Neutrophil (primary cell): Measurements from ENCODE around the gene INCENP.
"Not testable (repeated sequence)": the region's sequence is repeated elsewhere in the genome, so short reads cannot be mapped to it uniquely, and the experiment has no call there.

ENCODE experiments used
- H3K27ac ChIP-seq: fragments of 200-600 bp; sonication (generic); 2 replicates; pipeline ENCODE4 v1.5.1; 2016; ENCODE audit warnings: mild to moderate bottlenecking, moderate library complexity
- H3K27me3 ChIP-seq: fragments of 200-600 bp; sonication (generic); 2 replicates; pipeline ENCODE4 v1.6.0; 2016; ENCODE audit warnings: mild to moderate bottlenecking
- H3K36me3 ChIP-seq: fragments of 200-600 bp; sonication (generic); 2 replicates; pipeline ENCODE4 v1.5.1; 2017
- H3K4me1 ChIP-seq, 2 experiments: fragments of 200-600 bp in 1 of 2; sonication (generic) in 1 of 2; 1 replicate in 1 of 2; 2 replicates in 1 of 2; pipeline versions ENCODE4 v1.5.1 to v1.6.1; 2013 to 2016; ENCODE audit warnings: low read depth in 1 of 2, low read length in 1 of 2, mild to moderate bottlenecking in 1 of 2, moderate library complexity in 1 of 2; ENCODE audit not compliant: control insufficient read depth in 1 of 2, insufficient read depth in 1 of 2
- H3K4me3 ChIP-seq, 2 experiments: fragments of 200-600 bp in 1 of 2; sonication (generic) in 1 of 2; 1 replicate in 1 of 2; 2 replicates in 1 of 2; pipeline ENCODE4 v1.5.1; 2013 to 2016; ENCODE audit warnings: low read depth in 1 of 2, low read length in 1 of 2, mild to moderate bottlenecking in 1 of 2, moderate library complexity in 1 of 2
- H3K9me3 ChIP-seq: fragments of 200-600 bp; sonication (generic); 2 replicates; pipeline ENCODE4 v1.5.1; 2016
- CTCF ChIP-seq: fragments of 200-600 bp; sonication (generic); IDR thresholded peaks from 2 replicates; pipeline ENCODE4 v1.5.1; 2016; ENCODE audit warnings: antibody characterized with exemption

INCENP gene

GRCh38 chr11:62123669-62124185 is at the start of gene INCENP:
TSS of gene INCENP (plus strand) at chr11:62124011. CDS start at chr11:62128162, 4,151 bp downstream.
- peaks cover 22 to 27% of the 10 kb centered on the region in 2 experiments for H3K4me1 ChIP-seq
- TF ChIP-seq CTCF = peak; percentile 47
- peak within 1 kb of the TSS; percentile 98 to 100 for H3K4me3 ChIP-seq
- H3K36me3 ChIP-seq = peaks cover 8% of the 10 kb centered on the region
- no peaks in the 10 kb centered on the region for H3K27me3 ChIP-seq
- H3K27ac ChIP-seq = peak within 1 kb of the TSS; percentile 58
- H3K9me3 ChIP-seq = no peaks in the 10 kb centered on the region

DNA sequence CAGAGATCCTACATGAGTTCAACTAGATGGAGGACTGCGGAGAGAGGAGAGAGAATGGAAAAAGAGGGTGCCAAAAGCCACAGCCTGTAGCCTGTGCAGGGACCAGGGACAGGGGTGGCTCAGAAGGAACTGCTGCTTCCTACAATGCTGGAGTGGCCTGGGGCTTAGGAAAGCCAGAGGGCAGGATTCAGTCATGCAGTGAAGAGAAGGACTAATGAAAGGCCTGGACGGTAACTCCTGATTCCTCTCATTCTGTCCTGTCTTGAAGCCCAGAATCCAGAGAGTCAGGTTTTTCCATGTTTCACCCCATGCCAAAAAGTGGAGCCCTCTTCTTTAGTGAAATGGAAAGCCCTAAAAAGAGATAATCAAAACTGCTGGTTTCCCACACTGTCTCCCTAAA is 48.4 kb upstream of the INCENP start:
- H3K27ac ChIP-seq = peak overlapping the region; percentile 25
- no peaks in the 10 kb centered on the region for H3K27me3 ChIP-seq
- no peaks in the 10 kb centered on the region for H3K9me3 ChIP-seq
- H3K36me3 ChIP-seq = no peaks in the 10 kb centered on the region
- TF ChIP-seq CTCF = no peak
- H3K4me3 ChIP-seq = no peak overlapping the region
- H3K4me1 ChIP-seq = no peaks in the 10 kb centered on the region

GRCh38 chr11:62077132-62077531 is 46.7 kb upstream of the INCENP start:
- Histone ChIP-seq H3K27ac (no peak overlapping the region), H3K9me3 (no peaks in the 10 kb centered on the region), H3K36me3 (no peaks in the 10 kb centered on the region), H3K4me3 (no peak overlapping the region), H3K27me3 (no peaks in the 10 kb centered on the region), H3K4me1 (peaks cover 11 to 12% of the 10 kb centered on the region in 2 experiments)
- TF ChIP-seq CTCF = no peak

DNA sequence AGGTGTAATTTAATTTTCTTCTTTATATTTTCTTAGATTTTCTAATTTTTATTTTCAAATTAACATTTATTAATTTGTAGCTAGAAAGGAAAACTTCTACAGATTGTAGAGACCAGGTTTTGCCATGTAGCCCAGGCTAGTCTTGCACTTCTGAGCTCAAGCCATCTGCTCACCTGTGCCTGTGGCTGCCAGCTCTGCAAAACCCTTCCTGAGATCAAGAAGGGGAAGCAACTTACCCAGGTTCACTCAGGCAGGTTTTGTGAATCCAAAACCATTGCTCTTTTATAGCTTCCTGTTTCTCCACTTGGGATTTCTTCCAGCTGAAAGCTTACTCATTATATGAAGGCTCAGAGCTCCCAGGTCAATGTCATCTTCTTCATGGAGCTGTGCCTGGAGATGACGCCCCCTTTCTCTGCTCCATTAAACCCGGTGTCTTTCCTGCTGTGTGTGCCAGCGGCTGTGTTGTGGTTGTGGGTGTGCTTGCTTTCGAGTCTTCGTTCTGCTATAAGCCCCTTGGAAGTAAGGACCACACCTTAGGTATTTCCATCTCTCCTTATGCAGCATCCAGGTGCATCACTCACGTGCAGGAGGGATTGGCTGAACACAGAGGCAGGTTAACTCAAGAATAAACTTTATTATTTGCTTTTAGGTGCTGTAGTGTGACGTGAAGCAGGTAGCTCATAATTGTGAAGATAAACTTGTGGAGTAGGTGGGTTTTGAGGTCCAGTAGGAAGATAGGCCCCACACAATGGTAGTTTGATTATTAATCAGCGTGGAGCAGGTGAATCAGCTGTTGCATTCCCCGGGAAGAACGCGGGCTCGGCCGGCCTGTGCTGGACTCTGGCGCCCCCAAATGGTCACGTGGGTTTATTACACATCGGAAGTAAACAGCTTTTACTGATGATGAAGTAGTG is 42.2 kb upstream of the INCENP start:
- Histone ChIP-seq H3K27me3 (no peaks in the 10 kb centered on the region), H3K9me3 (no peaks in the 10 kb centered on the region), H3K4me3 (peak overlapping the region; percentile 31 to 43), H3K4me1 (peaks cover 13% of the 10 kb centered on the region in 2 experiments), H3K27ac (peak overlapping the region; percentile 72), H3K36me3 (no peaks in the 10 kb centered on the region)
- TF ChIP-seq CTCF = peak; percentile 91

- Histone ChIP-seq H3K9me3 (no peaks in the 10 kb centered on the region), H3K36me3 (no peaks in the 10 kb centered on the region), H3K27ac (peak overlapping the region; percentile 72), H3K27me3 (no peaks in the 10 kb centered on the region), H3K4me3 (peak overlapping the region in 1 of 2 experiments; percentile 43), H3K4me1 (peaks cover 13% of the 10 kb centered on the region in 2 experiments)
- no peak for TF ChIP-seq CTCF
Measured at GRCh38 chr11:62082292-62082657, 41.5 kb upstream of the INCENP start.

GRCh38 chr11:62084801-62085200 is 39.0 kb upstream of the INCENP start:
- H3K27me3 ChIP-seq, H3K36me3 ChIP-seq, H3K9me3 ChIP-seq, H3K27ac ChIP-seq, H3K4me3 ChIP-seq: not testable (repeated sequence)
- H3K4me1 ChIP-seq = peaks cover 13% of the 10 kb centered on the region in 2 experiments
